Prostate gland (tissue), 2 donors: Measurements from ENCODE around the gene ARFGAP3.

Experiments used
- POLR2A ChIP-seq: fragments of 450-650 bp; IDR thresholded peaks from one replicate; pipeline ENCODE4 v1.6.1; 2016; ENCODE audit warnings: antibody characterized with exemption, mild to moderate bottlenecking
- POLR2AphosphoS5 ChIP-seq: sonication (generic); formaldehyde crosslinking; IDR thresholded peaks from one replicate; pipeline ENCODE4 v1.6.1; 2017; ENCODE audit warnings: antibody characterized with exemption
- TF ChIP-seq, protein P1 (sequence below), 4 experiments: fragments of 200-600 bp in 2 of 4; fragments of 450-650 bp in 2 of 4; sonication (generic) in 2 of 4; IDR thresholded peaks; 1 replicate in 3 of 4; 2 replicates in 1 of 4; pipeline ENCODE4 v1.5.1; 2016 to 2019; ENCODE audit warnings: antibody characterized with exemption in 4 of 4, mild to moderate bottlenecking in 2 of 4, moderate library complexity in 2 of 4

- TF ChIP-seq, protein P1, sequence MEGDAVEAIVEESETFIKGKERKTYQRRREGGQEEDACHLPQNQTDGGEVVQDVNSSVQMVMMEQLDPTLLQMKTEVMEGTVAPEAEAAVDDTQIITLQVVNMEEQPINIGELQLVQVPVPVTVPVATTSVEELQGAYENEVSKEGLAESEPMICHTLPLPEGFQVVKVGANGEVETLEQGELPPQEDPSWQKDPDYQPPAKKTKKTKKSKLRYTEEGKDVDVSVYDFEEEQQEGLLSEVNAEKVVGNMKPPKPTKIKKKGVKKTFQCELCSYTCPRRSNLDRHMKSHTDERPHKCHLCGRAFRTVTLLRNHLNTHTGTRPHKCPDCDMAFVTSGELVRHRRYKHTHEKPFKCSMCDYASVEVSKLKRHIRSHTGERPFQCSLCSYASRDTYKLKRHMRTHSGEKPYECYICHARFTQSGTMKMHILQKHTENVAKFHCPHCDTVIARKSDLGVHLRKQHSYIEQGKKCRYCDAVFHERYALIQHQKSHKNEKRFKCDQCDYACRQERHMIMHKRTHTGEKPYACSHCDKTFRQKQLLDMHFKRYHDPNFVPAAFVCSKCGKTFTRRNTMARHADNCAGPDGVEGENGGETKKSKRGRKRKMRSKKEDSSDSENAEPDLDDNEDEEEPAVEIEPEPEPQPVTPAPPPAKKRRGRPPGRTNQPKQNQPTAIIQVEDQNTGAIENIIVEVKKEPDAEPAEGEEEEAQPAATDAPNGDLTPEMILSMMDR (IDR thresholded peaks at IDR 0.05), result no peak
- TF ChIP-seq POLR2A (peak; percentile 20), POLR2AphosphoS5 (peak; percentile 91)
Observed at GRCh38 chr22:42862045-42862734, 5.1 kb upstream of the ARFGAP3 start.
